COLO668 (cell line): ENCODE results near the gene FGD3.
A peak's percentile ranks its signal among the peaks of the same experiment; 100 is the strongest.

Experiments used
- DNase-seq: peaks from one replicate; lab custom pipeline; 2025; ENCODE audit not compliant: unreplicated experiment; lab: John Stamatoyannopoulos, UW

Gene FGD3

GRCh38 chr9:93051680-93052089 lies 104.4 kb downstream of the FGD3 start:
- DNase-seq = no peak

DNA sequence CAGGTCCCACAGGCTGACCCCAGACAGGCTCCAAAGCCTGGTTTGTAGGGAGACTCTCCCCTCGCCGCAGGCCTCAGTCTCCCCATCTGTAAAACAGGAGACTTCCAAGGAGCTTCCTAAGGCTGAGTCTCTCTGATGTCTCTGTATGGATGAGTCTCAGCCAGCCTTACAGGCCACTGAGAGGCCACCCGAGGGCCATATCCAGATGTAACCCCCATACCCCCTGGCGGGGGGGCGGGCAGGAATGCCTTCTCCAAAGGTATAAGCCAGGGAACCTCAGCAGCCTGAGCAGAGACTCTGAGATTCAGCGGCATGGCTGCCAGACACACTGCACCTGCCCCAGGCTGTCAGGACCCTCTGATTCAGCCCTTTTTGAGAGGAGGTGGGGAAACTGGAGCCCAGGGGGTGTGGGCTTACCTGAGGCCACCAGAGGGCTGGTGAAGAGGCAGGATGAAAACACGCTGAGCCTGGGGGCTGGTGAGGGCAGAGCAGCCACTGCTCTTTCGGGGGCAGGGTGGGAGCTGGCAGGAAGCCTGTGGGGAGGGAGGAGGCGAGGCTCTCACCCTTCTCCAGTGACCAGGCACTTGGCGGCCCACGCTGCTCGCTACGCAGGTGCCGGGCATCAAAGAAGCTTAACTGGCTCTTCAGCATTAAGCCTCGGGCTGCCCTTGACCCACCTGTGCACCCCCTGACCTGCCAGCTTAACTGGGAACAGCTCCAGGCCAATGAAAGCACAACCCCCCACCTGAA lies 105.6 kb downstream of the FGD3 start:
- DNase-seq = no peak

DNA sequence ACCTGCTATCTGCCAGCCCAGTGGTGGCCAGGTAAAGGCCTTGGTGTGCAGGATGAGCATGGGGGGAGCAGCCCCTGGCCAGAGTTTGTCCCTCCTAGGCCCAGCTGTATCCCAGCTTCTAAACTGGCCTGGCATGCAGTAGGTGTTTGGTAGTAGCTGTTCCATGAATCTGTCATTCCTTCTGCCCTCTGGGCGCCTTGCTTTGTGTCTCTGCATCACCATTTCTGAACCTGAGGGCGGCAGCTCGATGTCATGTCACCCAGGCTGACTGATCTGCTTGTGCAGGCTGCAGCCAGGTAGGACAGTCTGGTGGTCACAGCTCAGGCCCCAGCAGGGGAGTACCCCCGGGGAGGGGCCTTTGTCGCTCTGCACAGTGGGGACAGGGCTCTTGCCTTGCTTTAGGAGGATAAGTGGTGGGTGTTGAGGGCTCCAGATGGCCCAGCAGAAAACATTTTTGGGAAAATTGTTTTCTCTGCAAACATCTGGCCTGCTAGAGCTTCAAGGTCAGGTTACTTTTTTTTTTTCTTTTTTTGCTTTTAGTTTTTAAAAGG lies 106.5 kb downstream of the FGD3 start:
- DNase-seq = no peak

DNA sequence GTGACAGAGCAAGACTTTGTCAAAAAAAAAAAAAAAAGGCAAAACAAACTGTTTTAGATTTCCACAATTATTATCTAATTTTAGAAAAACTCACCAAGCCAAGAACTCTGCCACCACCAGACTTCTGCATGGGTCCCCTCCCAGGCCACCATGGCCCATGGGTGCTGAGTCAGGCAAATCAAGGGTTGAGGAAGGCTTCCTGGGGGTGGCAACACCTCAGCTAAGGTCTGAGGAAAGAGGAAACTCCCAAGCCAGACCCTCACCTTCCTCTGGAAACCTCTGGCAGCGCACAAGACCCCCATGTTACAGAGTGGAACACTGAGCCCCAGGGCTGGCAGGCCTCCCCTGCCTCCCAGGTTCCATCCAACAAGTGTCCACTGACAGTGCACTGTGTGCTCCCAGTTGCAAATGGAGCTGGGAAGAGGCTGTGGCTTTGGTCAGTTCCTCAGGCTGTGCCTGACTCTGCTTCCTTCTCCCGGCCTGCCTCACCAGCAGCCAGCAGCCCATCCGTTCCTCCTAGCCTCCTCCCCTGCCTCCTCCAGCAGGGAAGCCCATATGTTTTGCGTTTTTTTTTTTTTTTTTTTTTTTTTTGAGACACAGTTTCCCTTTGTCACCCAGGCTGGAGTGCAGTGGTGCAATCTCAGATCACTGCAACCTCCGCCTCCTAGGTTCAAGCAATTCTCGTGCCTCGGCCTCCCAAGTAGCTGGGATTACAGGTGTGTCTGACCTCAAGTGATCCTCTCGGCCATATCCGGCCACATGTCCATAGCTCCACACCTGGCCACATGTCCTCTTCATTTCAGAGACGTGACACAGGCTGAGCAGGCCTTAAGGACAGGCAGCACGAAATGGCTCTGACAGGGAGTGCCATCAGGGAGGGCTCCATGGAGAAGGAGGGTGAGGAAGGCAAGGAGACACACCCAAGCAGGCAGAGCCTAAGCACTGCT lies 107.7 kb downstream of the FGD3 start:
- DNase-seq = no peak

DNA sequence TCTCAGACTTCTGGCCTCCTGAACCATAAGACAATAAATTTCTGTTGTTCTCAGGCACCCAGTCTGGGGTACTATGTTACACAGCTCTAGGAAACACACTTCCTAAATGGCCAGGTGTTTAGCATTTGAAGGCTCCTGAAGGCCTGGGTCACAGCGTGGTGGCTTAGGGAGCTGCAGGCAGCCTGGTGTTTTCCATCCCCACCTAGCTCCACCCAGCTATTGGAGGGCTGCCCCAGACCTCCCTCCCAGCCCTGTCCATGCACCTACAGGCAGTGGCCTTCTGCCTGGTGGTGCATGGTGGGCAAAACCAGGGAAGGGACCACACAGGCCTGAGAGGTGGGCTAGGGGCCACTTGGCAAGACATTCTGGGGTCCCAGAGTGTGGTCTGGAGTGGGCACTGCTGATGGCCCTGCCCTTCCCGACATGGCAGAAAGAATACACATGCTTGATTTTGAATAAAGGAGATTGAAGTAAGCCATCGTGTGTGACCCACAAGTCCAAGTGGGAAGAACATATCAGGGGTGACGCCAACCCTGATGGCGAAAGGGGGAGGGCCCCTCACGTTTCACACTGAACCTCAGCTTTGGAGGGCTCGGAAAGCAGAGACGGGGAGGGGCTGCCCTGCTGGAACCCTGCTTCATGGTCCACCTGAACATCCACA lies 109.8 kb downstream of the FGD3 start:
- peak; percentile 20 for DNase-seq

- DNase-seq = no peak
These were observed 110.5 kb downstream of the FGD3 start for GRCh38 chr9:93057703-93058354.

DNA sequence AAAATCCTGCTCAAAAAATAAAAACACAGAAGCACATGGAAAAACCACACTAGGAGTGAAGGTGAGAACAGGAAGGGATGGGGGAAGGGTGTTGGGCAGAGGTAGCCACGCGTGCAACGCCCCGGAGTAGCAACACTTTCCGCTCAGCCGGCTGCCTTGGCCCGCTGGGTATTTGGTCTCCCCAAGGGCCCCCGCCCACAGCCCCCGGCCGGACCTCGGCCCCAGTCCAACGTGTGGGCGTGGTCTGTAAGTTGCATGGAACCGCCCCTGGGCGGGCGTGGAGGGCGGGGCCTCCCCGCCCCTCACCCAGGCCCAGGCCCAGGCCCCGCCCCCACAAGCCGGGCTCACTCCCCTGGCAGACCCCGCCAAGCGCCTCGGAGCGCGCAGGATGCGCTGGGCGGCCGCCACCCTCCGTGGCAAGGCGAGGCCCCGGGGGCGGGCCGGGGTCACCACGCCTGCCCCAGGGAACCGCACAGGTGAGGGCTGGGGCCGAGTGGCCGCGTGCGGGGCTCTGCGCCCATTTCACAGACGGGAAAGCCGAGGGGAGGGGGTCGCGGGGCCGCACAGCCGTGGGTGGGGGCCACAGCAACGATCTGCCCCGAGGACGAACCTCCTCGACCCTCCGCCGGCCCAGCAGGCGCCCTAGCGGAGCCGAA lies 111.2 kb downstream of the FGD3 start, which contains the start of gene SUSD3:
Gene SUSD3 (plus strand): TSS at position 347 of the 656 bp plus-strand sequence. CDS start 42 bp downstream, at position 389.
- DNase-seq = peak; percentile 65

- peak; percentile 28 for DNase-seq
These were observed 111.8 kb downstream of the FGD3 start for GRCh38 chr9:93059011-93059714.

DNA sequence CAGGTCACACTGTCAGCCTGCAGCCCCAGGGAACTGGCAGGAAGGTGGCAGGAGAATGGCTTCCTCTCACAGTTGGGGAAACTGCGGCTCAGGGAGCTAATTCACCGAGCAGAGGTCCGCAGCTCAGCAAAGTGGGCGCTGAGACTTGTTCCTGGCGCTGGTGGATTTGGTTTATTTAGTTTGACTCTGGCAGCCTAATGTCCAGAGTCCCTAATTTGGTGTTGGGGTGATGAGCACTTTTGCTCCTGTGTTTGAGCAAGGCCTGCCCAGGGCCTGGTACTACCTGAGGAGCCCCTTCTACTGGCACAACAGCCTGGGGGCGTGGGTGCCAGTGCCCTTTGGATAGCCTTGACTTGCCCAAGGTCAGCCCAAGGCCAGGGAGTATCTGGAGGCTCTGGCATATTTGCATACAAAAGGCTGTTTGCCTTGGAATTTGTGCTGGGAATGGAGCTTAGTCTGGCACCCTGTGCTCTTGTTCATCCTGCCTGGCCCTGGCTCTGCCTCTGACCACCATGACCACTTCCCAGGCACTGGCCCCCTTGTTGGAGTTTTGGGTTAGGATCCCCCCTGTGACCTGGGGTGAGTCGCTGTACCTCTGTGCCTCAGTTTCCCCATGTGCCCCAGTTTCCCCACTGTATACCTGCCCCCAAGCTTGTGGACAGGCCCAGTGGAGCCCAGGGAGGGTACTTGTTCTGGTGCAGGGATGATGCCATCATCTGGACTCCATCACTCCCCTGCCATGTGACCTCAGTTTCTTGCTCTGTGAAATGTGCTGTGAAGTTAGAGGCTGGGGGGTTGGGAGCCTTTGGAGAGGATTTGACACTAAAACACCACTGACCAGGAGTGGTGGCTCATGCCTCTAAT lies 112.6 kb downstream of the FGD3 start:
- DNase-seq = no peak

DNA sequence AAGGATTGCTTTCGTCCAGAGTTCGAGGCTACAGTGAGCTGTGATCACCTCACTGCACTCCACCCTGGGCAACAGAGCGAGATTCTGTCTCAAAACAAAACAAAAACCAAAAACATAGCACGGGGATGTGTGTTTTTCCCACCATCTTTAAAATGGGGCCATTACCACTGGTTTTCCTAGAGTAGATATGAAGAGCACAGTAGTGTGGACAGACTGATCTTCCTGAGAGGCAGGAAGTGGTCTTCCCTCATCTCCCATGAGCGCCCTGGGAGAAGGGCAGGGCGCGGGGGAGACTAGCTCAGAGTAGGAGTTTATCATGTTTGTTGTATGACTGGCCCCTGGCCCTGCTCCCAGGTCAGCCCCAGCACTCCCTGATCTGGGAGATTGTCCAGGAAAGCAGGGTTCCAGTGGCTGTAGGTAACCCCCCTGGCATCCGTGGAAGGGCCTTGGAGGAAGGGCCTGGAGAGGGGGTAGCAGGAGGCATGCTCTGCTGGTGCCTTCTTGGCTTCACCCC lies 113.5 kb downstream of the FGD3 start:
- no peak for DNase-seq

DNA sequence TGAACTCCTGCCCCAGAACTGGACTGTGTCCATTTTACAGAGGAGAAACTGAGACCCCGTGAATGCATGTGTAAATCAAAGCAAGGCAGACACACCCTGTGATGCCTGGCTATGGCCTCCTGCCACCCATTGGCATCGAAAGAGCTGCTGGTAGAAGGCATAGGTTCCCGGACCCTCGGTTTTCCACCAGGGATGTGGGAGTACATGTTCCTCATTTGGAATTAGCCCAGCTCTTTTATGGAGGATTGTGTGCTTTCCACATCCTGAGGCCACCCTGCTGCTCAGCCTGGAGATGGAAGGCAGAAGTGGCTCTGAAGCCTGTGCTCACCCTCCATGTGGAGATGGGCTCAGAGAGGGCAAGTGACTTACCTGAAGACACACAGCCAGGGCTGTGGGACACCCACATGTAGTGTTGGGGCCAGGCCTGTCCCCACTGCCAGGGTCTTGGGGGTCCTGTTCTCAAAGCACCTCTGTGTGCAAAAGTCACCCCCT lies 114.0 kb downstream of the FGD3 start:
- DNase-seq = no peak

DNA sequence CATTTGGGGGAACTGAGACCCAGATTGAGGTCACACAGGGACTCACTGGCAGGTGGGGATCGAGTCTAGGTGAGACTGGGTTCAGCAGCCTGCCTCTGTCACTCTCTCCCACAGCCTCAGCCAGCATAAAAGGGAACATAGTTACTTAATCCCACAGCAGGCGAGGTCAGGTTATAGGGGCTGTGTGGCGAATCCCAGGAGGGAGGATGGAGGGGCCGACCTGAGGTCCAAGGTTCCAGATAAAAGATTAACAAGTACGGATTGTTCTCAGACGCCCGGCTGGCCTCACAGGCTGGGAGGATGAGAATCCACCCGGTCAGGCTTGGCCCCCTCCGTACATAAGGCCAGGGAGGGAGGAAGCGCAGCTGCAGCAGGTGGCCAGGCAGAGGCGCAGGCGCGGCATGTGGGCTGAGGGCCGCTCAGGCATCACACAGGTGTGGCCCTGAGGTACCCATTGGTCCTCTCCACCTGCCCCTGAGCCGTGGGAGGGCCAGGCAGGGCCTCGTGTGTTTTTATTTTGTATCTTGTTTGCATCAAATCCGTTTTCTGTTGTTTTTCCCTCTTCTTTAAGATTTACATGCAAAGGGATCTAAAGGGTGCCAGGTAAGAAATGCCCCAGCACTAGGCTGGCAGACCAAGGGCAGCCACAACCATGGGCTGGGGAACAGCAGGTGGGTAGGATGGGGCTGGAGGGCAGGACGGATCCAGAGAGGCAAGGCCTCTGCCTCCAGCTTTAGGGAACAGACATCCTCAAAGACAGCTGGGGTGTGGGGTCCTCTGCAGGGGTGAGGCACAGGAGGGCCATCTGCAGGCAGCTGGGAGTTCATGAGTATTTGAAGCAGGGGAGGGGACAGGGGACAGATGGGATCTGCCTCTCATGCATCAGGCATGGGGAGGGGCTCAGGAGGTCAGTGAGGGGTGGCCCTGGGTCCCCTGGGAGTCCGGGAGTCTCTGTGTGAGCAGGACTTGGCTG lies 114.8 kb downstream of the FGD3 start:
- peak; percentile 89 for DNase-seq

- DNase-seq = peak; percentile 15
These were observed 117.2 kb downstream of the FGD3 start for GRCh38 chr9:93064392-93065134.

DNA sequence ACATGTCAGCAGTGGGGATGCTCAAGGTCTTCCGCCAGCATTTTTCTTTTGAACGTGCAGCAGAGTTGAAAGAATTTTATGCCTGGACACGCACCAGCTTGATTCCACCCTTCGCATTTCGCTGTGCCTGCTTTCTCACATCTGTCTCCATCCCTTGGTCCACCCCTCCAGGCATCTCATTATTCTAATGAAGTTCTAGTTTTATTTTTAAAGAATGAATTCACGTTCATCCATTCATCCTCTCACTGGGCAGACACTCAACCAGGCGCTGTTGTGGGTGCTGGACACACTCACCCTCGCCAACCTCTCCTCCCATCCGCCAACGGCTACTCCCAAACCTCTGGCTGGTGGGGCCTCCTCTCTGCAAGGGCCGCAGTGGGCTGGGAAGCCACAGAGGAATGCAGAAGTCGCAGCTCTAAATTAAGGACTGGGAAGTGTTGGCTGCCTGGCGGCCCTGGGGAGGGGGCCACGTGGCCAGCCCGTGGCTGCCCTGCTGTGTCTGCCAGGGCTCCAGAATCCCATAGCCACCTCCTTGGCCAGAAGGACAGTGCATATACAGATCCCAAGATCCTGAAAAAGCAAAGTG lies 117.9 kb downstream of the FGD3 start:
- DNase-seq = no peak

GRCh38 chr9:93066978-93067603 lies 119.8 kb downstream of the FGD3 start:
- DNase-seq = no peak
